Ovary (tissue), 9 donors: Measurements from ENCODE around the gene CLASP1. TPM values are rescaled to one million over a fixed set of nuclear protein-coding genes. Genes with fewer than 3 reads are reported as not detected.
A peak's percentile ranks its signal among the peaks of the same experiment; 100 is the strongest.

Source experiments
- DNase-seq, 5 donors: peaks; one replicate each; pipeline ENCODE4 v3.0.0-alpha.2; 2019 to 2020
- H3K27ac ChIP-seq, 2 donors: fragments of 200-600 bp; one replicate each; pipeline versions ENCODE4 v1.5.1 to v1.8.0; 2019 to 2022
- H3K27me3 ChIP-seq: fragments of 200-600 bp; one replicate; pipeline ENCODE4 v1.8.0; 2022
- H3K36me3 ChIP-seq: fragments of 200-600 bp; sonication (generic); one replicate; pipeline ENCODE4 v1.5.1; 2019
- H3K4me1 ChIP-seq: one replicate; pipeline ENCODE4 v1.8.1; 2013; ENCODE audit warnings: mild to moderate bottlenecking, moderate library complexity; ENCODE audit not compliant: insufficient read depth
- H3K4me3 ChIP-seq: fragments of 200-600 bp; sonication (generic); one replicate; pipeline ENCODE4 v1.5.1; 2017
- H3K9me3 ChIP-seq, 2 donors: fragments of 200-600 bp in 1 of 2; sonication (generic) in 1 of 2; one replicate each; pipeline versions ENCODE4 v1.5.1 to v1.8.1; 2013 to 2019; ENCODE audit warnings: mild to moderate bottlenecking in 1 of 2, moderate library complexity in 1 of 2
- CTCF ChIP-seq, 3 donors: fragments of 450-650 bp in 2 of 3; fragments of 200-600 bp in 1 of 3; IDR thresholded peaks; one replicate each; pipeline versions ENCODE4 v1.5.1 to v1.8.0; 2016 to 2022; ENCODE audit warnings: antibody characterized with exemption in 3 of 3, mild to moderate bottlenecking in 1 of 3
- EP300 ChIP-seq: sonication (generic); formaldehyde crosslinking; IDR thresholded peaks from one replicate; pipeline ENCODE4 v1.6.1; 2017; ENCODE audit warnings: antibody characterized with exemption
- POLR2A ChIP-seq: fragments of 450-650 bp; IDR thresholded peaks from one replicate; pipeline ENCODE4 v1.6.1; 2017; ENCODE audit warnings: antibody characterized with exemption, mild to moderate bottlenecking, moderate library complexity
- WGBS, 3 donors: extraction: QIAGEN DNeasy Blood & Tissue Kit in 1 of 3; methylation state at CpG; one replicate each; pipeline versions ENCODE4 v1.1.5 to v1.1.7; 2013 to 2017; 5-methylcytosine and 5-hydroxymethylcytosine counted together
- intact Hi-C, 4 donors: fragments of 100-400 bp; cut with DNase I; formaldehyde crosslinking; loops; one replicate each; pipeline versions ENCODE4 v1.11.0 to v1.15.1; 2022 to 2023
- polyA plus RNA-seq, 2 donors: library from polyadenylated mRNA; stranded (reverse); fragments of 200-250 nt in 1 of 2; fragments of 350-450 nt in 1 of 2; fragmentation: Illumina TruSeq in 1 of 2; extraction: RNeasy Lipid Tissue Mini Kit (QIAGEN cat#74804) in 1 of 2; gene quantifications; one replicate each; pipeline ENCODE4 v1.2.3, GENCODE V29; 2013 to 2014
- total RNA-seq, 7 donors: library from RNA; depleted of rRNA in 2 of 7; stranded (reverse); fragments of >200 nt in 2 of 7; fragmentation: NEBNext Ultra II Directional in 3 of 7; extraction: Animal tissue kit (Norgen Biotek cat#: 25700) in 3 of 7; gene quantifications; one replicate each; pipeline versions ENCODE4 v1.1.0 to v1.2.4, GENCODE V29; 2016 to 2023
- donor health status: DM: no; HTN: no; CAD: no; lungs with moderate emphysema.
- donor health status: DM: no; HTN: no; CAD: no.
- donor health status: Bipolar disorder and iron deficiency.
- donor health status: DM: yes; HTN: yes; CAD: no.
- donor health status: DM: no; HTN: no; CAD: no.
- donor health status: DM: yes; HTN: yes; CAD: no.

CLASP1 gene
- total and polyA plus RNA-seq, 9 donors: 15.8 to 58.7 (median 47.9) TPM

- TF ChIP-seq EP300: no peak
- TF ChIP-seq POLR2A: no peak
- Histone ChIP-seq H3K9me3 (no peaks in the 10 kb centered on the region), H3K27ac (no peak overlapping the region), H3K36me3 (no peaks in the 10 kb centered on the region), H3K4me1 (peaks cover 3% of the 10 kb centered on the region), H3K4me3 (no peak overlapping the region), H3K27me3 (no peaks in the 10 kb centered on the region)
- DNase-seq: no peak
- WGBS, 3 donors: 68 to 83% (median 74%) methylated on average over 1 of the region's 1 CpG
- intact Hi-C loops: loop anchor here in 2 of 4 donors (10.0 kb wide), 2 partner anchors 108 to 142 kb away; partner anchors contain the start of gene CLASP1 (in 1 of the 2)
Measured at GRCh38 chr2:121536347-121536746, 112.9 kb downstream of the CLASP1 start.

- no peak for DNase-seq
- TF ChIP-seq POLR2A (no peak), EP300 (no peak), CTCF (IDR thresholded peaks at IDR 0.05) (no peak)
- H3K27ac ChIP-seq: no peak overlapping the region
- H3K4me1 ChIP-seq: peaks cover 3% of the 10 kb centered on the region
- no peaks in the 10 kb centered on the region for H3K36me3 ChIP-seq
- intact Hi-C loops: loop anchor here in 3 of 4 donors (5.0 to 10.0 kb wide), 3 partner anchors 111 to 139 kb away; partner anchors contain the start of gene CLASP1 (in 2 of the 3)
- no peaks in the 10 kb centered on the region for H3K27me3 ChIP-seq
- no peaks in the 10 kb centered on the region for H3K9me3 ChIP-seq
- no peak overlapping the region for H3K4me3 ChIP-seq
Measured at GRCh38 chr2:121534007-121534406, 115.3 kb downstream of the CLASP1 start.

- Histone ChIP-seq H3K36me3 (no peaks in the 10 kb centered on the region), H3K4me1 (peaks cover 3% of the 10 kb centered on the region), H3K27me3 (no peaks in the 10 kb centered on the region), H3K9me3 (no peaks in the 10 kb centered on the region), H3K27ac (no peak overlapping the region), H3K4me3 (no peak overlapping the region)
- TF ChIP-seq EP300 (no peak), CTCF (IDR thresholded peaks at IDR 0.05) (no peak), POLR2A (no peak)
- intact Hi-C loops: loop anchor here in 3 of 4 donors (5.0 to 10.0 kb wide), 3 partner anchors 112 to 138 kb away; partner anchors contain the start of gene CLASP1 (in 2 of the 3)
- WGBS, 3 donors: 75 to 83% (median 80%) methylated on average over 6 of the region's 6 CpGs
- DNase-seq: no peak
Measured at GRCh38 chr2:121532894-121533293, 116.4 kb downstream of the CLASP1 start.

DNA sequence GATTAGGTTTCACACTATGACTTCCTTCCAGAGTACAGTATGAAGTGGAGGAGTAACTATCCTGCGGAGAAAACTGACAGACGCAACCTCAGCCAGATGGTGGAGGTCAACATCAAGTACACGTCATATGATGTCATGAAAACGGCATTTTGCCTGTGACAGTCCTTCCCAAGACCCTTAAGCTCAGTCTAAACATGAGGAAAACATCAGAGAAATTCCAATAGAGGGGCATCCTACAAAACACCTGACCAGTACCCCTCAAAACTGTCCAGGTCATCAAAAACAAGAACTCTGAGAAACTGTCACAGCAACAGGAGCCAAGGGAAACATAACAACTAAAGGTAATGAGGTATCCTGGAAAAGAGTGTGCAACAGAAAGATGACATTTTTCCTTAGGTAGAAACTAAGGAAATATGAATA, 116.9 kb downstream of the CLASP1 start:
- peaks cover 3% of the 10 kb centered on the region for H3K4me1 ChIP-seq
- TF ChIP-seq EP300 (no peak), POLR2A (no peak), CTCF (IDR thresholded peaks at IDR 0.05) (no peak)
- intact Hi-C loops: loop anchor here in 3 of 4 donors (5.0 to 10.0 kb wide), 3 partner anchors 112 to 138 kb away; partner anchors contain the start of gene CLASP1 (in 2 of the 3)

DNA sequence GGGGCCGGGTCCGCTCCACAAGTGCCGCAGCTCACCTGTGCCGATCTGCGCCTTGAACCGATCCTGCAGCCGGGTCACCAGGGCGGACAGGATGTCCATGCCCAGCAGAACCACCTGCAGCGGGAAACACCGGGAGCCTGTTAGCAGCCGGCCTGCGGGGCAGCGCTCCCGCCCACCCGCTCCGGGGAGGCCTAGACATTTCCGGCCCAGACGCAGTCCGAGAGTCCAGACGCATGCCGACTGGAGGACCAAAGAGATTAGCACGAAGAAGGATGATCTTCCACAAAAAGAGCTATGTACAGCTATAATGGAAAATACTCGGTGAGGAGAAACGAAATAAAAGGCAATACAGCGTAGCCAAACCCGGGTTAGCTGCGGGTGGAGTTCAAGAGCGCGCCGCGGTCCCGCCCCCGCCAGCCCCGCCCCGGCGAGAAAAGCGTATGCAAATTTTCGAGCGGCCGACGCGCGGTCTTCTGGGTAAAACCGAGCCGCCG, 119.0 kb downstream of the CLASP1 start:
- 0 to 1% (median 1%) methylated on average over 45 to 46 of the region's 46 CpGs for WGBS, 3 donors
- H3K4me3 ChIP-seq: peak overlapping the region; percentile 54
- no peaks in the 10 kb centered on the region for H3K36me3 ChIP-seq
- peaks cover 3% of the 10 kb centered on the region for H3K4me1 ChIP-seq
- H3K9me3 ChIP-seq: no peaks in the 10 kb centered on the region
- H3K27me3 ChIP-seq: no peaks in the 10 kb centered on the region
- intact Hi-C loops: loop anchor here in 3 of 4 donors (2.0 to 10.0 kb wide), 4 partner anchors 115 to 135 kb away; partner anchors contain the start of gene CLASP1 (in 3 of the 3)
- DNase-seq: peak; percentile 79 to 90 (median 84)
- H3K27ac ChIP-seq: peak overlapping the region; percentile 76 to 97
- no peak for TF ChIP-seq EP300
- no peak for TF ChIP-seq CTCF (IDR thresholded peaks at IDR 0.05)
- no peak for TF ChIP-seq POLR2A

More for the DNA sequence above, 116.9 kb downstream of the CLASP1 start:
- Histone ChIP-seq H3K27ac (peak overlapping the region in 1 of 2 donors; percentile 97), H3K4me3 (no peak overlapping the region), H3K27me3 (no peaks in the 10 kb centered on the region), H3K36me3 (no peaks in the 10 kb centered on the region), H3K9me3 (no peaks in the 10 kb centered on the region)
- WGBS, 3 donors: 27 to 41% (median 33%) methylated on average over 4 of the region's 4 CpGs
- DNase-seq: no peak
